ENCODE results near the gene AGR2. TPM values are rescaled to one million over a fixed set of nuclear protein-coding genes. Genes with fewer than 3 reads are reported as not detected.

The AGR2 gene
- not detected for total RNA-seq

GRCh38 chr7:16804674-16805439 is at the start of gene AGR2:
TSS of gene AGR2 (minus strand) at chr7:16804999. CDS start at chr7:16801796, 3,203 bp downstream.
- TF ChIP-seq CTCF (IDR thresholded peaks at IDR 0.05; ENCODE audit: low read depth) = no peak

- no peak for TF ChIP-seq CTCF (IDR thresholded peaks at IDR 0.05; ENCODE audit: low read depth)
These were observed 47.0 kb upstream of the AGR2 start for GRCh38 chr7:16851829-16852228.

GRCh38 chr7:16850614-16851466 is 46.0 kb upstream of the AGR2 start:
- TF ChIP-seq CTCF (IDR thresholded peaks at IDR 0.05; ENCODE audit: low read depth) = no peak

- TF ChIP-seq CTCF (IDR thresholded peaks at IDR 0.05; ENCODE audit: low read depth) = no peak
These were observed 44.7 kb upstream of the AGR2 start for GRCh38 chr7:16849296-16850148.

- no peak for TF ChIP-seq CTCF (IDR thresholded peaks at IDR 0.05; ENCODE audit: low read depth)
These were observed 42.6 kb upstream of the AGR2 start for GRCh38 chr7:16847381-16847860.

- no peak for TF ChIP-seq CTCF (IDR thresholded peaks at IDR 0.05; ENCODE audit: low read depth)
These were observed 41.9 kb upstream of the AGR2 start for GRCh38 chr7:16846601-16847165.

All from subcutaneous adipose tissue (tissue), 4 donors.